ENCODE data around the gene SUGCT.

SUGCT gene

DNA sequence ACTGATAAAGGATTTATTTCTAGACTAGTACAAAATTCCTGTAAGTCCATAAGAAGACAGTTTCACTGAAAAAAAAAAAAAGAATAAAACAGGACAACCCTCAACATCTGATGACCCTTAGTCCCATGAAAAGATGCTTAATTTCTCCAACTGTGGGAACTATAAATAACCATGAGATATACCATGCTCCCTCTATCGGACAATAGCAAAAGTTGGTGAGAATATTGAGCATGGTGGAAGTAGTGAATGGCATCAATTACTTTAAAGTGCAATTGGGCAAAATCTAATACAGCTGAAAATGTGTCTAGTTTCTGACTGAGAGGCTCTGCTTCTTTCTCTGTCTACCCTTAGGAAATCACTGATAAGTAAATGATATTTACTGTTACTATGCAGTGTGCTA is 348.8 kb downstream of the SUGCT start:
- DNase-seq: no peak

DNA sequence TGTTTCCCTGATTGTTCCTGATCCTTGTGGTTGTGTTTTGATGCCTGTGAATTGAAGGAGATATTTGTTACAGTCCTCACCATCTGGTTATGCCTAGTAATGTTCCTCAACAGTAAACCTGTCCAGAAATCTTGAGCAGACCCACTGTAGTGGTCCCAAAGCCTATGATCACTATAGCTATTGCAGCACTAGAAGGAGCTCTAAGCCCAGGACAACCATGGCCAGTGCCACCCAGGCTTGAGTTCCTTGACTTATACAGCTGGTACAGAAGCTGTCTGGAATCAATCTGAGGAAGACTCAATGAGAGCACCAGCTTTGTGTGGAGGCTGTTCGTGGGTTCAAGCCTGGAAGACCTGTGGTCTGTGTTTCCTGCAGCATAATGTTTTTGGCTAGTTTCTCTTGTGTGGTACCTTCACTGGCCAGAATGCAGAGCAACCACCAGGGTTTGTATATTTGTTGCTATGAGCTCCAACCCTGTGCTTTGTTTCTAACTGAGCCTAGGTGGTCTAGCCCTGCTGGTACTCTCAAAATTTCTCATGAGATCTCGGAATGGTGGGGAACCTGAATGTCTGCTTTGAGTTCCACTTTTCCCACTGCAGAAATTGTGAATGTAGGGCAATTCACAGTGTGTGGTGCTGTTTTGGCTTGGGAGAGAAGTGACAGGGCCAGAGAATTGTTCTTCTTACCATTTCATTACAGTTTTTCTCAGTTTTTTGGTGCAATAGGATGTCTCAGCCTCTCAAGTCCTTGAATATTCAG is 355.2 kb downstream of the SUGCT start:
- DNase-seq: no peak

DNA sequence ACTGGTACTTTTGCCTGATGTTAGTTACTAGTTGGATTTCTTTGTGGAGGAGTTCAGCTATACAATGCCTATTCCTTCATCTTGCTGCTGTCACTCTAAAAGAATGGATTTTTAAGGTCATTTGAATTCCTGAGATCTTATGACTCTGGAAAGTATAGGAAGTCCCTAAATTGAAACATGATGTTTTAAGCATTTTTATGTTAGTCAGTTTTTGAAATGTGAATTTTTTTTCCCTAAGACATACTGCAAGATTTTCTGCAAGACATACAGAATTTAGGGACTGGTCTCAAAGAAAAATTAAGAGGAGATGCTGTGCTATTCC is 355.8 kb downstream of the SUGCT start:
- no peak for DNase-seq

GRCh38 chr7:40492946-40493345 is 358.1 kb downstream of the SUGCT start:
- DNase-seq: no peak

DNA sequence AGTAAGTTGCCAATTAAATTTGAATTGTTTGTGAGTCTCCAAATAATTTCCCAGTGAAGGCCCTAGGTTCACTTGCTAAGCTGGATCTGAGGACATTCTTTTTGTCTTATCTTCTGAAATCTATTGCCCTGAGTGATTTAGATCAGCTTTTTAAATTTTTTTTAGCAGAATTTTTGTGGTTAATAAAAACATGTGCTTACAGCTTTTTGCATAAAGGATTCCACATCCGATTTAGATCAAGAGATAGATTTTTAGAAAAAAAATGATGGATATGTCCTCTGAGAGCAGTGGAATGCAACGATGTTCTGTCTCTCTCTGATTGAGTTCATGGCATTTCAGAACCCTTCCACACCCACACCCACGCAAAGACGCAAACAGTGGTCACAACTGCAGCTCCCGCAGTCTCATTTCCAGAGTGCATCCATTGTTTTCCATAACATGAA is 358.8 kb downstream of the SUGCT start:
- no peak for DNase-seq

DNA sequence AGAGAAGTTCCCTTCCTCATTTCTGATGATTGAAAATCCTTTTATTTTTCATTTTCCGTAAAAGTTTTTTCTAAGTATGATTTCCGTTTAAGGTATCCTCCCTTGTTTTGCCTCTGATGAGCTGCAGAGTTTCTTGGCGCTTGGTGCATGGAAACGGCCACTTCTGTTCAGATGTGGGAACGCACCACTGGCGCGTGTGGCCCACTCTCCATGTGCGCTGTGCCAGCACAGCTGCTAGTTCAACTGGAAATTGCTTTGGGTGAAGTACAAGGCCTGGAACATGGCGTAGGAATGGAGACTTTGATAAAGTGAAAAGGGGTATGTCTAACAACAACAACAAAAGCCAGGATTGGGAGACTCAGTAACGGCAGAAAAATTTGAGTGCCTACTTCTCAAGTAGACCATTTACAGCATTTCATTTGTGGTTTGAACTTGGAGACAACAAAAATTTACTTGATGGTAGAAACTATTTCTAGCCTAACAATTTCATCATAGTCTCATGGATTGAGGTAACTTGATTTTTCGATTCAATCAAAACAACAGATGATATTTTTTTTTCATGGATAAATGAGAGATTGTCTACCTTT is 364.2 kb downstream of the SUGCT start:
- no peak for DNase-seq

- DNase-seq: no peak
These were observed 364.9 kb downstream of the SUGCT start for GRCh38 chr7:40499718-40500117.

GRCh38 chr7:40500219-40500618 is 365.4 kb downstream of the SUGCT start:
- DNase-seq: no peak

- DNase-seq: no peak
These were observed 367.6 kb downstream of the SUGCT start for GRCh38 chr7:40502359-40502758.

DNA sequence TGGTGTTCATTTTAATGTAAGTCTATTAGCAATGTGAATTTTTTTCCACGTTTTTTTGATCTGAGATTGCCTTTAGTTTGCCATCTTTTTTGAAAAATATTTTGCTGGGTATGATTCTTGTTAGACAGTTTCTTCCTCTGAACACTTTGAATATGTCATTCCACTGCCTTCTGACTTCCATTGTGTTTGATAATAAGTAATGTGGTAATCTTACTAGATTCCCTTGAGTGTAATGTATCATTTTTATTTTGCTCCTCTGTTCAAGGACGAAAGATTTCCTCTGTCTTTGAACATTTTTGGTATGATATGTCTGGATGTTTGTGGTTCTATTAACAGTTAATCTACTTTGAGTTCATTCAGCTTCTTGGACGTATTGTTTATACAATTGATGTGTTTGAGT is 371.4 kb downstream of the SUGCT start:
- no peak for DNase-seq

- DNase-seq: no peak
These were observed 372.4 kb downstream of the SUGCT start for GRCh38 chr7:40507166-40507565.

DNA sequence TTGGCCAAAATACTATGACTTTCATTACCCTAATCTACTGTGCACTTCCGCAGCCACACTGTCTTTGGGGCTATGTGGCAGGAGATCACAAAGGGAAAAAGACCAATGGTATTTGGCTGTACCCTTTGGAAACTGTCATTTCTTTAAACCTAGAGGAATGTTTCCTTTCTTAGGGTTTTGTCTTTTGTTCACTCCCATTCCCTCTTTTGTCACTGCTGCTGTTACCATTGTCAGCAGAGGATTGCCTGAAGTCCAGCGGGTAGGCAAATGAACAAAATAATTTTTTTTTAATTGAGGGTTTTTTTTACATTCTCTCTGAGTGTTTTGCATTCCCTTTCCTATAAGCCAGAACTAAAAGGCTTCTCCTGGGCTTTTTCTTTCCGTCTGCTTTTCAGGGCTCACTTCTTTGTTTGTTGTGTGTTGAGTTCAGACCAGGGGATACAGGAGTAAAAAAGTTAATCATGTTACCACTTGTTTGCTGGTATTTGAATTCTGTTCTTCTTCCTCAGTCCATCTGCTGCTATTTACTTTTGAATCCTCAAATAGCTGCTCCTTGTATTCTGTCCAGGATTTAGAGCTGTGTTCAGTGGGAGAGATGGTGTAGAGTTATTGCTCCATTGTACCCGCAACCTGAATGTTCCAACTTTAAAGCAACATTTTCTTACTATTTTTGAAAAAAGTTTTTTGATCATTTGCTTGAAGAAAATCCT is 374.6 kb downstream of the SUGCT start:
- DNase-seq: no peak

DNA sequence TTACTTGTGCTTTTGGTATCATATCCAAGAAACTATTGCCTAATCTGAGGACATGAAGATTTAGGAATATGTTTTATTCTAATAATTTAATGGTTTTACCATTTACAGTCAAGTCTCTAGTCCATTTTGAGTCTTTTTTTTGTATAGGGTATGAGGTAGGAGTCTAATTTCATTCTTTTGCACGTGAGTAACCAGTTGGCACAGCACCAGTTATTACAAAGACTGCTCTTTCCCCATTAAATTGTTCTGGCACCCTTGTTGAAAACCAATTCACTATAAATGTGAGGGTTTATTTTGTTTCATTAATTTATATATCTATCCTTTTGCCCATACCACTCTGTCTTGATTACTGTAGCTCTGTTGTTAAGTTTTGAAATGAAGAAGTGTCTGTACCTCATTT is 381.6 kb downstream of the SUGCT start:
- no peak for DNase-seq

GRCh38 chr7:40519009-40519408 is 384.2 kb downstream of the SUGCT start:
- no peak for DNase-seq

DNA sequence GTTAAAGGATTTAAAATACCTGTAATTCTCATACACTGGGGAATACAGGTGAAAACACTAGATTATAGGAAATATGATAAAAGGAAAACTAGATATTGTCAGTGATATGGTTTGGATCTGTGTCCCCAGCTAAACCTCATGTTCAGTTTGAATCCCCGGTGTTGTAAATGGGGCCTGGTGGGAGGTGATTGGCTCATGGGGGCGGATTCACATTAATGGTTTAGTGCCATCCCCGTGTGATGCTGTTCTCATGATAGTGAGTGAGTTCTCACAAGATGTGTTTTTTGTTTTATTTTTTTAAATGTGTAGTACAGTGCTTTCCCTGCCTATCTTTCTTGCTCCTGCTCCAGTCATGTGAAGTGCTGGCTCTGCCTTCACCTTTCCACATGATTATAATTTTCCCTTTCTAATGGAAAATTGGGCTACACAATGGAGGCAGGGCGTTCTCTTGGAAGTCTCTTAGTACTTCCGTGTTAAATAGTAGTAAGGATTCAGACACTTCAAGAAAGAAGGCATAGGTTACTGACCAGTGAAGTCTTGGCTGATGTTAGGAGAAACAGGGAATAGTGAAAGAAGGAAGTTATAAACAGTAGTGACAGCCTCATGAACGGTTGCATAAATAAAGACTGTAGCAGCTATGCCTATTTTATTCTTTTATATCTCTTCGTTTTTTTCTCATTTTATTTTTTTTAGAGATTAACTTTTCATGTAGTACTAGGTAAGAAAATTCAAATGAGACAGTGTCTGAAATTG is 386.4 kb downstream of the SUGCT start:
- DNase-seq: no peak

DNA sequence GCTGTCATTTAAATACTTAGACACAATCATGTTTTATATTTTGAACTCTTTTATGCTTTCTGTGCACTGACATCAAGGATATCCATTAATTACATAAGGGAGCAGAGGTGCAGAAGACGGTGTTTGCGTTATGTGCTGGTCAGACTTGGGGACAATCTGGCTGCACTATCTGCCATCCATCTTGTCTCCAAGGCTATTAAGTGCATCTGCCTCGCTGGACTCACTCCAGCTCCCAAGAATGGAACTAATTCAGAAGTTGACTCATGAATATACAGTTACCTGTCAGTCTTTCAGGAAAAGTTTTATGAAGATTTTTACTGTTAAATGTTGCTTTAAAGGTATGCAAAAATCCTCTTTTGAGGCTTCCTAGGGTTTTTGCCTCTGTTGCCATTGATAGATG is 391.0 kb downstream of the SUGCT start:
- DNase-seq: no peak

DNA sequence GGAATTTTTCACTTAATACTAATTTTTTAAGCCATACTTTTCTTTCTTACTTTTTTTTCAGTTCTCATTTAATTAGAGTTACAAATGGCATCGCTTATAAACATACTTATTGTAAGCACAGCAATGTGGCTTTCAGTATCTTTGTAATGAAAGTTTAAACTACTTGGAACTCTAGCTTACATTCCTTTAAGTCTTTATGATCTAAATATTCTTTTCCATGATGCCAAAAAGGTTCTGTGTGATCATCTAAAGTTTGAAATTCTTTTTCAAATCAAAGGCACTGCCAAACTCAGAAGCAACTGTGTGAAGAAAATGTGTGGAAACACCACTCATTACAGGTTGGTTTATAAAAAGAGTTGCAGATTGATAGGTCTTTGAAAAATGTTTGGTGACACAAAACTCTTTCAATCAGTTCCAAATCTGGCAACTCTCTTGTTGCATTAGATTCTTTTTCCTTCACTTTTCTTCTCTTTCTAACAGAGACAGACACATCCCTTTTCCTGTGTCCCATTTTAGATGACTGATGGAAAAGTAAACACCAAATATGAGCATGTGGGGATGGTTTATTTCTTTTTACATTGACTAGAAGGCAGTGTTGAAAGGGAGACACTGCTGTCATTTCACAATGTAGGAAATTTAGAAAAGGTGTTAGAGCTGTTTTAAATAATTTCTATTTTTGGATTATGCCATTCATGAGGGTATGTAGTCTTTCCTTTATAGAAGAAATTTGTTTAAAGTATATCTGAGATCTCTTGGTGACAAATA is 392.3 kb downstream of the SUGCT start:
- DNase-seq: no peak

DNA sequence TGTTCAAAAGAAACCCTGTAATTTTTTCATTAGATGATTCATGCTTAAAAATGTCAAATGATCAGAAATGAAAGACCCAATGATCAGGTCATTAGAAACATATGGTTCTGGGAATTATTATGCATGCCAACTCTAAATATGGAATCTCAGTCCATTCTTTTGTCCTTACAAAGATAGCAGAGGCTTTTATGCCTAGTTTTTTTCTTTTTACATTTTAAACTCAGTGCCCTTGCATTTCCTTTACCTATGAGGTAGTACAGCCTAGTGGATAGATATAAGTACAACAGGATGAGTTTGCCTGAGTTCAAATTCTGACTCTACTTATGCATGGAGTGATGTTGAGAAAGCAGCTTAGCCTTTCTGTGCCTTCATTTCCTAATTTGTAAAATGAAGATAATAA is 392.9 kb downstream of the SUGCT start:
- no peak for DNase-seq

GRCh38 chr7:40530292-40530691 is 395.5 kb downstream of the SUGCT start:
- DNase-seq: no peak

GRCh38 chr7:40531956-40532355 is 397.2 kb downstream of the SUGCT start:
- DNase-seq: no peak

DNA sequence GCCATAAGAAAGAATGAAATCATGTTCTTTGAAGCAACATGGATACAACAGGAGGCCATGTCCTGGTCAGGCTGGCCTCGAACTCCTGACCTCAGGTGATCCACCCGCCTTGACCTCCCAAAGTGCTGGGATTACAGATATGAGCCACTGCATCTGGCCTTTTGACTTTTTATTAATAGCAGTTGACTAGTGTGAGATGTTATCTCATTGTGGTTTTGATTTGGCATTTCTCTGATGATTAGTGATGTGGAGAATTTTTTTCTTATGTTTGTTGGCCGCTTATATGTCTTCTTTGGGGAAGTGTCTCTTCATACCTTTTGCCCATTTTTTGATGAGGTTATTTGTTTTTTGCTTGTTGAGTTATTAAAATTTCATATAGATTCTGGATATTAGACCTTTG is 400.9 kb downstream of the SUGCT start:
- DNase-seq: no peak

GRCh38 chr7:40536421-40536820 is 401.6 kb downstream of the SUGCT start:
- DNase-seq: no peak

GRCh38 chr7:40538281-40538680 is 403.5 kb downstream of the SUGCT start:
- no peak for DNase-seq
